Measurements from ENCODE around the gene SSTR3. TPM values are rescaled to one million over a fixed set of nuclear protein-coding genes. Genes with fewer than 3 reads are reported as not detected.
A peak's percentile ranks its signal among the peaks of the same experiment; 100 is the strongest.

The SSTR3 gene
- total and polyA plus RNA-seq, 10 of the 15 experiments (the other 5 are each of a cell fraction or from before 2014, with no cell fraction given), result 0.03 to 4.5 (median 2.4) TPM

- TF ChIP-seq ZNF384 (IDR thresholded peaks at IDR 0.05; ENCODE audit: borderline replicate concordance, low read depth, low read length) (no peak), POLR2A (IDR thresholded peaks at IDR 0.05; ENCODE audit: low read depth, low read length) (no peak), HDAC2 (IDR thresholded peaks at IDR 0.05) (no peak), ZNF622 (IDR thresholded peaks at IDR 0.05) (no peak), ZBED1 (IDR thresholded peaks at IDR 0.05; ENCODE audit: borderline replicate concordance) (no peak), E4F1 (IDR thresholded peaks at IDR 0.05; ENCODE audit: borderline replicate concordance, partially characterized antibody) (no peak), KAT2A (conservative IDR thresholded peaks at IDR 0.05; ENCODE audit: control insufficient read depth, low read depth, low read length) (no peak), IRF3 (IDR thresholded peaks at IDR 0.05) (peak; percentile 73; the same call in 1 of the 2 replicates), IKZF1 (conservative IDR thresholded peaks at IDR 0.05) (no peak), JUND (IDR thresholded peaks at IDR 0.05; ENCODE audit: low read depth, low read length) (no peak), TAF1 (IDR thresholded peaks at IDR 0.05; ENCODE audit: borderline replicate concordance, low read depth, low read length) (no peak), RELA (IDR thresholded peaks at IDR 0.05; ENCODE audit: borderline replicate concordance, partially characterized antibody) (no peak), FOS (IDR thresholded peaks at IDR 0.05; ENCODE audit: borderline replicate concordance, extremely low read depth, insufficient read length) (peak; percentile 70), RBBP5 (conservative IDR thresholded peaks at IDR 0.05) (no peak), CREM (IDR thresholded peaks at IDR 0.05; ENCODE audit: low read depth) (no peak), CHD1 (IDR thresholded peaks at IDR 0.05; ENCODE audit: low read depth, low read length) (no peak), CUX1 (IDR thresholded peaks at IDR 0.05; ENCODE audit: insufficient replicate concordance, low read depth, low read length) (no peak), HDAC6 (IDR thresholded peaks at IDR 0.05; ENCODE audit: unreplicated experiment) (no peak), ZBTB33 (IDR thresholded peaks at IDR 0.05) (no peak), STAT3 (IDR thresholded peaks at IDR 0.05; ENCODE audit: low read depth, low read length) (no peak), EGR1 (IDR thresholded peaks at IDR 0.05; ENCODE audit: borderline replicate concordance in 1 of 2, low read depth in 2 of 2, low read length in 2 of 2) (no peak)
These were observed 25.9 kb downstream of the SSTR3 start (continued) for GRCh38 chr22:37186228-37186996.

Measured in GM12878 (cell line).